ENCODE data around the gene PLXNC1.

PLXNC1 gene

DNA sequence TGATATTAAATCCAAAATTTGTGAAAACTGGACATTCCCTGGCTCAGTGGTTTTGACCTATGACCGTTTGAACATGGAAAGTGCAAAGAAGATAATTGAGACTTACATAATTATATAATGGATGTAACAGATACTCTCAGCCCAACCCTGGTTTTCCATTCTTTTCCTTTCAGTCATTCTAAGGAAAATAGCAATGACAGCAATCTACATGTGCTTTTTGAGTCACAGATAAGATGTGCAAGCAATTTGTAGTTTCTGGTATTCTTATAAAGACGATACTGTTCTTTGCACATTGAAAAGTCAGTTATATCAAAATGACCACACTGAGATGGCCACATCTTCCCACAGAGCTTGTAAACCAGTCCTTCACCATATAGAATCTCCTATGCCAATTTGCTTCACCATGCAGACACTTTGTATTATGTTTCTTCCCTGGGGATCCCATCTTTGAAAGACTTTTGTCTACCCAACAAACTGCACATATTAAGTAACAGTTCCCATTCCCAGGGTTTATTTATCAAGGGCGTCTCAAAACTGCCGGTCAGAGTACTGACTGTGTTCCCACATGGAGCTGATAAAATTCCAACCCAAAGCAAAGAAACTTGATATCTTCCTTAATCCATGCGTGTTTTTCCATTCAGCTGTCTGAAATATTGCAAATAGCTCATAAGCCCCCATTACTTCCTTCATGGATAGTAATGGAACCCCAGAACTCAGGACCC, 34.8 kb downstream of the PLXNC1 start:
- DNase-seq (ENCODE audit: low read depth): no peak

- DNase-seq (ENCODE audit: low read depth): no peak
Observed at GRCh38 chr12:94183708-94184379, 35.5 kb downstream of the PLXNC1 start.

DNA sequence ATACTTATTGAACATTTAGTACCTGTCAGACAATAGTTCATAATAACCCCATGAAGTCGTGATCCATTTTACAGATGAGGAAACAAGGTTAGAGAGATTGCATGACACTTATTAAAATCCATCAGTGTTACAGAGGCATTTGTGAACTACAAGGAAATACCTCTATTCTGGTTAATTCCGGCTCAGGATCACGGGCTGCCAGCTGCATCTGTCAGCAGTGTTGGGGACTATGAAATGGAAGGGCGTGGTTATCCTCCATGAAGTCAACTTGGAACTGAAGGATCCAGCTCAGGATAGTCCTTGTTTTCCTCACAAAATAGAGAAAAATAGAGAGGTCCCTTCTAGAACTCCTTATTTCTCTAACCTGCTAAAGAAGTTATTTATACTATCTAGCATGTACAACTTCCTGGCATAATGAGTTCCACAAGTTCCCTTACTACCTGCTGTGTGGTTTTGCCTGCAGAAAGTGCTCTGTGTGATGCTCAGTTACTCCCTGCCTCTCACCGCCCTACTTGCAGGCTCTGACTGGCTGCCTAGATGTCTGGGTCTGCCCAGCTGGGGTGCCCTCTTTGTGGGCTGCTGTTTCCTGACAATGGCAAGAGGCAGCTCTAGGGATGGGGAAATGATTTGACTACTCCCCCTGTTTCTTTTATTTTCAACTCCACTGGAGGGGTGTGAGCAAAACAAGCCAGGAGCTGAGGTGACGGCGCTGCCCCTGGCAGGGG, 36.8 kb downstream of the PLXNC1 start:
- no peak for DNase-seq (ENCODE audit: low read depth)

GRCh38 chr12:94185801-94186200, 37.4 kb downstream of the PLXNC1 start:
- DNase-seq (ENCODE audit: low read depth): no peak

GRCh38 chr12:94186278-94187241, 38.2 kb downstream of the PLXNC1 start:
- no peak for DNase-seq (ENCODE audit: low read depth)

DNA sequence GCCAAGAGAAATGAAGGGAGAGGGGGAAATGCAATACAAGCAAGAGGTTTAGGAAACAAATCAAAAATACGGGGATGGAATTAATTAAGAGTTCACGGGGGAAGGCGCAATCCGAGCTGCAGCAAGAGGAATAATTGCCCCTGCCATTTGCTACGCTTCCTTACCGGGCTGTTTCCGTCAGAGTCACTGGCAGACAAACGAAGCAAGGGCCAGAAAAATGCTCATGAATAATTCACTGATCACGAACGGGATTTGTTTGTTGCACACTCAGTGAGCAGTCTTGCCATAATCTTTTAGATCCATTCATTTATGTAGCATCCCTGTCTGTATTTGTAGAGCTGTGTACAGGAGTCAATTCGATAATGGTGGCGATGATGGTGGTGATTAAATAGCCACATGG, 39.0 kb downstream of the PLXNC1 start:
- no peak for DNase-seq (ENCODE audit: low read depth)

DNA sequence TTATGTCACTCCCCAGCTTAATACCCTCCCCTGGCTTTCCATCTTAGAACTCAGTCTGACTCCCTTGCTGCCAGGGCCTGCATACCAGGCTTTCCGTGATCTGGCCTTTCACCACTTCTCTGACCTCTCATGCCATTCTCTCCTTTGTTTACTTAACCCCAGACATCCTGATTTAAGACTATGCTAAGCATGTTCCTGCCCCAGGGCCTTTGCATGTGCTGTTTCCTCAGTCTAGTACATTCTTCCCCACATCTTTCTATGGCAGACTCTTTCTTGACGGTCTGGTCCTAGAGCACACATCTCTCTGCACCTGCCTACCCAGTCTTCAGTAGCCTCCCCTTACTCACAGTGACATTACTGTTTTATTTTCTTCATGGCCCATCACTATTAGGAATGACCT, 42.2 kb downstream of the PLXNC1 start:
- DNase-seq (ENCODE audit: low read depth): no peak

GRCh38 chr12:94191023-94191422, 42.6 kb downstream of the PLXNC1 start:
- no peak for DNase-seq (ENCODE audit: low read depth)

DNA sequence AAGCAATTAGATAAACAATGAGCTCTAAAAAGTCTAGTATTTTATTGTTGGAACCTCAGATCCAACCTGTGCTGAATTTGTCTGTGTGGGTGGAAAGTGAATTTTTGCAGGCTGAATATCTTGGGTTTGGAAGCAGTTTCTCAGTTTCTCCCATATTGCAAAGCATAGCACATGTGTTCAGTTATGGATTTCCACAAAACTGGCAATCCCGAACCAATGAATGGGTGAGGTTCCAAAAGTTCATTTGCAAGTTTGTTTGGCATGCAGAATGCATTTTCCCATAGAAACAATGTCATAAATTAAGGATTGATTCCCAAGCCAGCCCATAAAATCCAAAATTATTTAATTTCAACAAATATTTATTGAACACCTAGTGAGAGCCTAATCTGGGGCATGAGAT, 43.4 kb downstream of the PLXNC1 start:
- DNase-seq (ENCODE audit: low read depth): no peak

DNA sequence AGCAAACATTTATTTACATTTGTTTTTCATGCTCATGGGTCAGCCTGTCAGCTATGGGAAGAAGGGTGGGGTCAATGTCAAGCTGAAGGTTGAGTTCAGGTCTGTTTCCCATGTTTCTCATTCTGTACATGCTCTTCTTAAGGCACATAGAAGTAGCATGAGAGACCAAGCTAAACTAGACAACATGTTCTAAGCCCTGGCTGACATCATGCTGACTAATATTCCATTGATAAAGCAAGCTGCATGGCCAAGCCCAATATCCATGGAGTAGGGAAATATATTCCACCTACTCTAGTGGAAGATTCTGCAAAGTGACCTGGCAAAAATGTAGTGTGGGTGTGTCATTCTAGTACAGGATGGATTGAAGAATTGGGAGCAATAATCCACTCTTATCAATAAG, 44.1 kb downstream of the PLXNC1 start:
- DNase-seq (ENCODE audit: low read depth): no peak

DNA sequence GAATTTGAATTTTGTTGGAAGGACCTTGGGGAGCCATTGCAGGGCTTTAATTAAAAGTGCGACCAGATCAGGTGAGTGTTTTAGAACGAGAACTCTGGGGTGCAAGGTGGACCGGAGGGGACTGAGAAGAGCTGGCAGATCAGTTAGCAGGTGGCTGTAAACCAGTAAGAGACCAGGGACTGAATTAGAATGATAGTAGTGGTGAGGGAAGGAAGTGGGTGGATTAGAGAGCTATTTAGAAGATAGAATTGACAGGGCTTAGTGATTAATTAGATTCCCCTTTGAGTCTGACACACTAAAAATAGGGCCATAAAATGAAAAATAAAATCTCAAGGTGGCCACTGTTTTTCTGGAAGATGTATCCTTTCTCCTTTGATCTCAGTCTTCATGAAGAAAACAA, 44.8 kb downstream of the PLXNC1 start:
- no peak for DNase-seq (ENCODE audit: low read depth)

DNA sequence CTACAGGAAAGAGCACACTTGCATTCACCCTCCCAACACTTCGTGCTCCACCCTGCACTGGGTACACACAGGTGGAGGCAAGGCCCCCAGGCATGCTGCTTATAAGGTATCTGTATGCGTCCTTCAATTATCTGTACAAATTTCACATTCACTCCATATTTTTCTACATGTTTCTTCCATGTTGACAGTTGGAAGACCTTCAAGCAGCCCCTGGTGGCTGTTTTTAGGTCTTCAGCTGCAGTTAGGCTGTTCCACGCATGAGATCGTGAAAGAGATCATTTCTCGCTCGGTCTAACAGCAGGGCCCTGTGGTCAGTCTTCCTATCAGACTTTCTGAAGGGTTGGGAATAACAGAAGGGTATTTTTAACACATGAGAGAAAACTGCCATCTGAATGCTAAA, 47.1 kb downstream of the PLXNC1 start:
- DNase-seq (ENCODE audit: low read depth): no peak

DNA sequence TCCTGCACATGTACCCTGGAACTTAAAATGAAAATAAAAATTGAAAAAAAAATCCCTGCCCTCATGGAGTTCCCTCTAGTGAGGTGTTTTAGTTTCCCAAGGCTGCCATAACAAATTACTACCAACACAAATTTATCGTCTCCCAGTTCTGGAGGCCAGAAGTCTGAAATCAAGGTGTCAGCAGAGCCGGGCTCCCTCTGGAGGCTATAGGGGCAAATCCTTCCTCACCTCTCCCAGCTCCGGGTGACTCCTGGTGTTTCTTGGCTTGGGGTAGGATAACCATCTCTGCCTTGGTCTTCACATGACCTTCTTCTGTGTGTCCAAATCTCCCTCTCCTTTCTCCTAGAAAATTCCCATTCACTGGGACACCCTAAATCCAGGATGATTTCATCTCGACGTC, 50.1 kb downstream of the PLXNC1 start:
- DNase-seq (ENCODE audit: low read depth): no peak

DNA sequence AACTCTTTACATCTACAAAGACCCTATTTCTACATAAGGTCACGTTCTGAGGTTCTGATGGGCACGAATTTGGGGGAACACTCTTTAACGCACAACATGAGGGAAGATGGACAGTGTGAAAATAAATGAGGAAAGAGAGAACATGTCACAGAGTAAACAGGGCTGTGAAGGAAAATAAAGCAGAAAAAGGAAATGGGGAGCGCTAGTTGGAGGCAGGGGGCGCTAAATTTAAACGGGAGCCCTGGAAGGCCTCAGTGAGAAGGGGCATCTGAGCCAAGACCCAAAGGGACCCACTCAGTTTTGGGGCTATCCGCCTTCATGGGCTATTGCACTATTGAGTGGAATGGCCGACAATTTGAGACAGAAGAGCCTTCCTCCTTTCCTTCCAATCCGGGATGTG, 50.5 kb downstream of the PLXNC1 start:
- DNase-seq (ENCODE audit: low read depth): no peak

GRCh38 chr12:94200069-94200468, 51.7 kb downstream of the PLXNC1 start:
- DNase-seq (ENCODE audit: low read depth): no peak

GRCh38 chr12:94200695-94201094, 52.3 kb downstream of the PLXNC1 start:
- no peak for DNase-seq (ENCODE audit: low read depth)

- no peak for DNase-seq (ENCODE audit: low read depth)
Observed at GRCh38 chr12:94202245-94203180, 54.1 kb downstream of the PLXNC1 start.

- DNase-seq (ENCODE audit: low read depth): no peak
Observed at GRCh38 chr12:94203181-94203546, 54.8 kb downstream of the PLXNC1 start.

DNA sequence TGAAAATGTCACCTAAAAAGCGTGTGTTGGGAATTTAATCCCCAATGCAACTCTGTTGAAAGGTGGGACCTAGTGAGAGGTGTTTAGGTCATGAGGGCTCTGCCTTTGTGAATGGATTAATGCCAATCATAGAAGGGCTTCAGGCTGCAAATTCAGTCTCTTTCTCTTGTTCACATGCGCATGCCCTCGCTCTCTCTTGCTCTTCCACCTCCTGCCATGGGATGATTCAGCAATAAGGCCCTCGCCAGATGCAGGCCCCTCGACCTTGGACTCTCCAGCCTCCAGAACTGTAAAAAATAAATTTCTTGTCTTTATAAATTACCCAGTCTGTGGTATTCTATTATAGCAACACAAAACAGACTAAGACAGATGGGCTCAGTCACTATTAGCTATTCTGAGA, 55.4 kb downstream of the PLXNC1 start:
- DNase-seq (ENCODE audit: low read depth): no peak

GRCh38 chr12:94204499-94205247, 56.3 kb downstream of the PLXNC1 start:
- DNase-seq (ENCODE audit: low read depth): no peak

Data from HS-27A (cell line).